ENCODE data around the gene SNRNP40.

- TF ChIP-seq CTCF (IDR thresholded peaks at IDR 0.05) (no peak), USF1 (CRISPR knock-in tag; IDR thresholded peaks at IDR 0.05) (no peak), ATF3 (CRISPR knock-in tag; conservative IDR thresholded peaks at IDR 0.05) (no peak)
These were observed 40.3 kb upstream of the SNRNP40 start for GRCh38 chr1:31336687-31337467.

Measured in WTC11 (cell line).